ENCODE measurements around the gene ZCCHC24.
"Not testable (repeated sequence)": the region's sequence is repeated elsewhere in the genome, so short reads cannot be mapped to it uniquely, and the experiment has no call there.

The ZCCHC24 gene

DNA sequence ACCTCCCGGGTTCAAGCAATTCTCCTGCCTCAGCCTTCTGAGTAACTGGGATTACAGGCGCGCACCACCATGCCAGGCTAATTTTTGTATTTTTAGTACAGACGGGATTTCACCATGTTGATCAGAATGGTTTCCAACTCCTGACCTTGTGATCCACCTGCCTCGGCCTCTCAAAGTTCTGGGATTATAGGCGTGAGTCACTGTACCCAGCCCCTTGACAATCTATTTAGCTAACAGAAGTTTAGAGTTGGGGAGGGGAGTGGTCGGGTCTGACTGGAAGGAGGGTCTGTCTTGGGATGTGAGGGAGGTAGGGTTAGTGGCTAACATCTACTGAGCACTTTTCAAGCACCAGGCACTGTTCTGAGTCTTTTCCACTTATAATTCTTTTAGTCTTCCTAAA lies 27.0 kb upstream of the ZCCHC24 start:
- DNase-seq (ENCODE audit: low read depth in 2 of 2), result no peak

DNA sequence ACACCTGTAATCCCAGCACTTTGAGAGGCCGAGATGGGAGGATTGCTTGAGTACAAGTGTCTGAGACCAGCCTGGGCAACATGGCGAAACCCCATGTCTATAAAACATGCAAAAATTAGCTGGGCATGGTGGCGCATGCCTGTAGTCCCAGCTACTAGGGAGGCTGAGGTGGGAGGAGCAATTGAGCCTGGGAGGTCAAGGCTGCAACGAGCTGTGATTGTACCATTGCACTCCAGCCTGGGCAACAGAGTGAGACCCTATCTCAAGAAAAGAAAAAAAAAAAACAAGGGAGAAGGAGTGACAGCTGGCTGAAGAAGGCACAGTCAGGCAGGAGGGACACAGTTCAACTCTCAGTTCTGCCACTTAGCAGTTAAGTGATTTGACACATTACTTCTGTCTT lies 26.4 kb upstream of the ZCCHC24 start:
- DNase-seq (ENCODE audit: low read depth in 2 of 2), result no peak

DNA sequence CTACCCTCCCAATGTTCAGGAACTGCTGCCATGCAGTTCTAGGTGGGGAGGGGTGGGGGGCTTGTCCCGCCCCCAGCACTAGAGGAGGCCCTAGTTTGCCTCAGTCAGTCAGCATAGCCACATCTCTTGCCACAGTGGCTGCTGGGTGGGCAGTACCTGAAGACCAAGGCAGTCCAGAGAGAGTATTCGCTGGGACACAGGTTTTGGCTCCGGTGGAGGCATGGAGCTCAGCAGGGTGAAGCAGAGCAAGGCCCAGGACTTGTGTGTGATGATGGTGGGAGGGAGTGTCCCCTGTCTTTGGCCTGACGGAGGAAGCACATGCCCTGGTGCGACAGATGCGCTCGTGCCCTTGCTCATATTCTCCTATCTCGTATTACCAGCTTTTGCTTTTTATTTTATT lies 24.7 kb upstream of the ZCCHC24 start:
- DNase-seq (ENCODE audit: low read depth in 2 of 2), result no peak

DNA sequence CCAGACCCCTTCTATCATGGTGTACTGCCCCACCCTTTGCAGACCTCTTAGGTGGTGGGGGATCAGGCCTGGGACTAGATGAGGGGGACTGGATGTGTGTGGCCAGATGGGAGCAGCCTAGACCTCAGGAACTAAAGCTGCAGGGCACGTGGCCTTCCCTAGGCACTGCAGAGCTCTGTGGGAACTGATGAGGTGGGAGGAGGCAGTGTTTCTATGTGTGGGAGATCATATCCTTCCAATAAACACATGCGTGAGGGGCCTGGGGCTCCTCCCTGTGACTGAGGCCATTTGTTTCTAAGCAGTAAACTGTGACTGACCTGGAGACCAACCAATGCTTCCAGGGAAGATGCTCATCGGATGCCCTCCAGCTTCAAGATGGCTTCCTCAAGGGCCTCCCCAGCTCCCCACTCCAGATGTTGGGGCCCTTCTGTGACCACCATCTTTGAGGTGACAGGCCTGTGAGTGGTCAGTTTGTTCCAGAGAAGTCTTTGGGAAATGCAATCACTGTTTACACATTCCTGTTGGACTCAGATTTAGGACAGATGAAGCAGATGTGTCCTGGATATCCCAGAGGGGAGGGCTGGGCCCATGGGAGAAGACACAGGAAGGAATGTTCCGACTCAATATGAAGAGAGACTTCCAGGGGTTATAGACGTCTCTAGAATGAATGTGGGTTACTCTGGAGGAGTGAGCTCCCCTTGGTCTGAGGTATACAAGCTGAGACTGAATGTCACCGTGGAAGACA lies 23.6 kb upstream of the ZCCHC24 start:
- DNase-seq (ENCODE audit: low read depth in 2 of 2), result no peak

DNA sequence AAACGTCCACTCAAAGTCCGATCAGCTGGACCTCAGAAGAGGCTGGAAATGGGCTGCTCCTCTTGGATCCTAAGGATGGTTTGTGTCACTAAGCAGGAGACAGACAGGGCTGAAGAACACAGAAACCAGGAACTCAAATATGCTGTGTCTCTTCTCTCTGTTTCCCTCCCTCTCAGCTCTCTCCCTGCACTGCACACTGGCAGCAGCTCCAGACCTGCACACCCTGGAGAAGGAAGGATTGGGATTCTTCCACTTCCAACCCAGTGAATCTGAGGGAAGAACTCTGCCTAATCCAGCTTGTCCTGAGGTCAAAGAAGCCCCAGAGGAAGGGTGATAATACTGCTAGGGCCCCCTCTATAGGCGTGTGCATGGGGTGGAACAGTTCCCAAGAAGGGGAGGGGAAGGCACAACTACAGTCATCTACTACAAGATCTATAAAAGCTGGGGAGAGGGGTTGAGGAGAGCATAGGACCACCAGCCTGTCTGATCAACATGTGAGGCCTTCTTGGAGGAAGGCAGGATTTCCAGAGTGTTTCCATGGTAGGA lies 22.7 kb upstream of the ZCCHC24 start:
- no peak for DNase-seq (ENCODE audit: low read depth in 2 of 2)

DNA sequence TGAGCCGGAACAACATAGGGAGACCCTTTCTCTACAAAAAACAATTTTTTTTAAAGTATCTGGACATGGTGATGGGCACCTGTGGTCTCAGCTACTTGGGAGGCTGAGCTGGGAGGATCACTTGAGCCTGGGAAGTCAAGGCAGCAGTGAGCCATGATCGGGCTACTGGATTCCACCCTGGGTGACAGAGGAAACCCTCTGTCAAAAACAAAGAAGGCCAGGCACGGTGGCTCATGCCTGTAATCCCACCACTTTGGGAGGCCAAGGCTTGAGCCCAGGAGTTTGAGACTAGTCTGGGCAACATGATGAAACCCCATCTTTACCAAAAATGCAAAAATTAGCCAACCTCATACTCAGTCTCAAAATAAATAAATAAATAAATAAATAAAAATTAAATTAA lies 19.9 kb upstream of the ZCCHC24 start:
- no peak for DNase-seq (ENCODE audit: low read depth in 2 of 2)

DNA sequence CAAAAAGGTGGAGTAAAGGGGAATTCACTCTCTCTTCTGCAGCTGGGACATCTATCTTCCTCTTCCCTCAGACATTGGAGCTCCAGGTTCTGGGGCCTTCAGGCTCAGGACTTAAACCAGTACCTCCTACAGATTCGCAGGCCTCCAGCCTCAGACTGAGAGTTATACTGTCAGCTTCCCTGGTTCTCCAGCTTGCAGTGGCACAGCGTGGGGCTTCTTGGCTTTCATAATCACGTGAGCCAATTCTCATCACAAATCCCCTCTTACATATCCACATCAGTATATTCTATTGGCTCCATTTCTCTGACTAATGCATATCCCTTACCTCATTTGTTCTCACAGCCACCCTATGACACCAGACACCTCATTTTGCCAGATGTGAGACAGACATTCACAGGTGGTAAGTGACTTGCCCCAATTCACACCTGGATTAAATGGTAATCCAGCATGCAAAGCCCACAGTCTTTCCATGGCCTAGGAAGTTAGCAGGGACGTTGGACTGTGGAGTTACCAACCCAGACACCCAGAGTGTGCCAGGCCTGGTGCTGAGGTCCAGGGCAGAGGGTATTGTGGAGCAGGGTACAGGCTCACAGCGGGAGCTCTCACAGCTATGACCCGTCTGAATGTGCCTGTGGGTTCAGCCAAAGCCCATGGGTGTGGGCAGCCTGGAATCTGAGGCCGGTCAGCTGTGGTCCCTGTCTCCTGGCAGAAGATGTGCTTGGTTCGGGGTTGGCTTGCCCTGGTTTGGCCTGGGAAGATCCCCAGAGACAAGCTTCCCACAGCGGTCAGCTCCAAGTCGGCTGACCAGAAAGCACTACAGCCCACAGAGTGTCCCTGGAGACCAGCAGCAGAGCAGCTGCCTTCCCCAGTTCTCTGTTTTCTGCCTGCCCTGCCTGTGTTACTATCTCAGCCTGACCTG lies 18.4 kb upstream of the ZCCHC24 start:
- DNase-seq (ENCODE audit: low read depth in 2 of 2), result no peak

DNA sequence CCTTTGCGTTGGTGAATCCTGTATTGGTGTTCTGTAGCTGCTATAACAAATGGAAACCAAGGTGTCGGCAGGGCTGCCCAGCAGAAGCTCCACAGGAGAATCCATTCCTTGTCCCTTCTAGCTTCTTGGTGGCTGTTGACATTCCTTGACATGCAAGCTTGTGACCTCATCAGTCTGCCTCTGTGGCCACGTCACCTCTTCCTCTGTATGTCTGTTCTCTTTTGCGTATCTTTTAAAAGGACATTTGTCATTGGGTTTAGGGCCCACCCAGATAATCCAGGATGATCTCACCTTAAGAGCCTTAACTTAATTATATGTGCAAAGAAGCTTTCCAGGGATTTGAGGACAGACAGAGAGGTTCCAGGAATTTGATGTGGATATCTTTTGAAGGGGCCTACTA lies 15.3 kb upstream of the ZCCHC24 start:
- DNase-seq (ENCODE audit: low read depth in 2 of 2), result no peak

DNA sequence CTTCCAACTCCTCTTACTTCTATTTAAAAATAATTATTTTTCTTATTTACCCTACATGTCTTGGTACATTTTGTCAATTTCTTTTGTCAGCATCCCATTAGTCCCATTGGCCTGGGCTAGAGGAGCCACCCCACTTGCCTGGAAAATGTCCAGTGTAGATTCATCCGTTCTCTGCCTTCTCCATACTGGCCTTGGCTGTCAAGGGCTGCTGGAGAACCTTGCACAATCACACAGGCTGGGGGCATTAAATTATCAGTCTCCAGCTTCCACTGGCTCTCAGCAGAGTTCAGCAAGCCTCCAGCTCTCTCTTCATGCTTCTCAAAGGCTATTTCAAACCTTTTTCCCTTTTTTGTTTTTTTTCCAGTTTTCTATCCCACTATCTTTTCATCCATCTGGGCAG lies 13.8 kb upstream of the ZCCHC24 start:
- no peak for DNase-seq (ENCODE audit: low read depth in 2 of 2)

DNA sequence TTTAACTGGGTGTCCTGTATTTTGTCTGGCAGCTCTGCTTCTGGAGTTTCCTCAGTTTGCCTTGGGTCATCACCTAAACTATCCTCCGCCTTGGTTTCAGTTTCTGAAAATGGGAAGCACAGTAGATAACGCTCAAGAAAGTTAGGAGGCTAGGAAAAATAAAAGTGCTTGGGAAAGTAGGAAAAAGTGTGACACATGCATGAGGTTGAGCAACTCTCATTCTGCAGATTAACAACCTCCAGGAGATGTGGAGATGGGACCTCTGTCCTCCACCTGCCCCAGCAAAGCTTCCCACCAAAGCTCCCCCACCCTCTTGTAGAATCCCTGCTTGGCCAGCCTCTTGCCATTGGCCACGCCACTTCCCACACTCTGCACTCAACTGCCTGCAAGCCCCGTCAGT lies 13.1 kb upstream of the ZCCHC24 start:
- no peak for DNase-seq (ENCODE audit: low read depth in 2 of 2)

DNA sequence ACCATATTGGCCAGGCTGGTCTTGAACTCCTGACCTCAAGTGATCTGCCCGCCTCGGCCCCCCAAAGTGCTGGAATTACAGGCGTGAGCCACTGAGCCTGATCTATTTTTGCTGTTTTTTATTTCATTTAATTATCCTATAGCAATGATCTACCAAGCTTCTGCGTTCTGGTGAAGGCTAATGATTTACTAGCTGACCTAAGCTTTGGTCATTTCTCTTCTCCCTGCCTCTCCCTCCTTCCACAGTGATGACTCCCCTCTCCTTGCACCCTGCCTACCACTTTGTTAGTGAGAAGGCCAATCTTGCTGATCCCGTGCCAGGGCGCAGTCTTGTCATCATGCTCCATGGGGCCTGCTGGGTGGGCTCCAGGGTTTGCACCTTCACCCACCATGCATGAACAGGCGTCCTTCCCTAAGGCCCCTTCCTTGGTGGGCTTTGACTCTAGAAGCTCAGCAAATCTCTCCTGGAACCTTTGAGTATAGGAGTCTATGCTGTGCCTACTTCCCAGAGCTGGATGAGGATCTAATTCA lies 11.9 kb upstream of the ZCCHC24 start:
- no peak for DNase-seq (ENCODE audit: low read depth in 2 of 2)

DNA sequence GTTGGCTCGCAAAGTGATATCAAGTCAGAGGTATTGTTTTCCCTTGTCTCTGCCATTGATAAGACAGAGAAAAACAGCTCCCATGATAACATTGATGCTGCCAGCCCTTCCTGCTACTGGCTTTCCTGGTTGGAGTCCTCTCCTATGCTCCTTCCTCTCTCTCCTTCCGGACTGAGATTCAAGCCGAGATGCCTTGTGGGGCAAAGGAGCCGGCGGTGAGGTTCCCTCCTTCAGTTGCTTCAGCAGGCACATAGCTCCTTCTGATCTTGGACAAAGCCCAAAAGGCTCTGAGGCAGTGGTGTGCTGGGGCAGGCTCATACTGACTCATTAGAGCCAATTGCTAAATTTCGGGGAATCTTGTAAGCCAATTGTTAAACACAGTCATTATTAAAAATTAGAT lies 8.8 kb upstream of the ZCCHC24 start:
- DNase-seq (ENCODE audit: low read depth in 2 of 2), result no peak

DNA sequence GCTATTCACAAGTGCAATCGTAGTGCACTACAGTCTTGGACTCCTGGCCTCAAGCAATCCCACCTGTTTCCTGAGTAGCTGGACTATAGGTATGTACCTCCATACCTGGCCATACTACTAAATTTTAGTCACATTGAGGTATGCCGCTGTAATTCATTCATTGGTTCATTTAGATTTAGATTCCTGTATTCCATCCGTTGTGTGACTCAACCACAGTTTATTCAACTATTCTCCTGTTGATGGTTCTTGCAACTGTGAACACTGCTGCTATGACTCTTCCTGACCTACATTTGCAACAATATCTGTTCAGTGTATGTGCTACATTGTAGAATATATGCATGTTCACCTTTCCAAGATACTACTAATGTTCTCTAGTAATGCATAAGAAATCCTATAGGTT lies 8.0 kb upstream of the ZCCHC24 start:
- DNase-seq (ENCODE audit: low read depth in 2 of 2), result no peak

DNA sequence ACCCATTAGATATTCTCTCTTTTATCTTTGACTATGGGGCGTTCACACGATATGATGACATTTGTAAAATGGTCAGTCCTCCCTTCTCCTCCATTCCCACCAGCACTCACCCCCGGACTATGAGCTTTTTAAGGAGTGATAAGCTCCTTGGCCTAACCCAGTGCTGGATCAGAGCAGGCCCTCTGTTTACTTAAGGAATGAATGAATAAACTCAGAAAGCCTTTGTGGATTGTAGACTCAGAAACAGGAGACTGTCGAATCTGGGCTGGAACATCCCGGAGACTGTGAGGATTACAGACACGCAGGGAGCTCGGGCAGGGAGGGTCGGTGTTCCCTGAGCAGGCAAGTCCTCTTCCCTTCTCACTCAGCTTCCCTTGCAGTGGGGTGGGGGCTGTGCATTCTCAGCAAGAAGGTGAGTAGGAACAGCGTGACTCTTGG lies 6.8 kb upstream of the ZCCHC24 start:
- DNase-seq (ENCODE audit: low read depth in 2 of 2), result no peak

DNA sequence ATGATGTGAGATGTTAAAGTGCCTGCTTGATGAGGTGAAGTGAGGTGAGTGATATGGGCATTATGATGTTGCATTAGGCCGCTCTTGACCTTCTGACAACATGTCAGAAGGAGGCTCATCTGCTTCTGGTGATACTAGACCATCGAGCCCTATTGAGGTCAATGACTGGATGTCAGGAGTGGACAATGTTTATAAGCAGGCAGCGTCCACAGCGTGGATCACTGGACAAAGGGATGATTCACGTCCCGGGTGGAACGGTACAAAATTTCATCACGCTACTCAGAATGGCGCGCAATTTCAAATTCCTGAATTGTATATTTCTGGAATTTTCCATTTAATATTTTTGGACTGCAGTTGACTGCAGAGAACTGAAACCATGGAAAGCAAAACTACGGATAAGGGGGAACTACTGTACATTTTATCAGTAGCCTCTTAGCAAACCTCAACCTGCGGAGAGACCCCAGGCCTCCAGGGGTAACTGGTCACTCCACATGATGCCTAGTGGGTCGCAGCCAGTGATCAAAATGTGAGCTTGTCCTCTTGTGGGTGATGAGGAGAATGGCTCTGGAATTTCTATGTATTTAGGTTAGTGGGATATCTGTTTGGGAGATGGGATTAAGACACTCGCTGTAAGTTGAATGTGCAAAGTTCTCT lies 5.7 kb upstream of the ZCCHC24 start:
- DNase-seq (ENCODE audit: low read depth in 2 of 2), result no peak

DNA sequence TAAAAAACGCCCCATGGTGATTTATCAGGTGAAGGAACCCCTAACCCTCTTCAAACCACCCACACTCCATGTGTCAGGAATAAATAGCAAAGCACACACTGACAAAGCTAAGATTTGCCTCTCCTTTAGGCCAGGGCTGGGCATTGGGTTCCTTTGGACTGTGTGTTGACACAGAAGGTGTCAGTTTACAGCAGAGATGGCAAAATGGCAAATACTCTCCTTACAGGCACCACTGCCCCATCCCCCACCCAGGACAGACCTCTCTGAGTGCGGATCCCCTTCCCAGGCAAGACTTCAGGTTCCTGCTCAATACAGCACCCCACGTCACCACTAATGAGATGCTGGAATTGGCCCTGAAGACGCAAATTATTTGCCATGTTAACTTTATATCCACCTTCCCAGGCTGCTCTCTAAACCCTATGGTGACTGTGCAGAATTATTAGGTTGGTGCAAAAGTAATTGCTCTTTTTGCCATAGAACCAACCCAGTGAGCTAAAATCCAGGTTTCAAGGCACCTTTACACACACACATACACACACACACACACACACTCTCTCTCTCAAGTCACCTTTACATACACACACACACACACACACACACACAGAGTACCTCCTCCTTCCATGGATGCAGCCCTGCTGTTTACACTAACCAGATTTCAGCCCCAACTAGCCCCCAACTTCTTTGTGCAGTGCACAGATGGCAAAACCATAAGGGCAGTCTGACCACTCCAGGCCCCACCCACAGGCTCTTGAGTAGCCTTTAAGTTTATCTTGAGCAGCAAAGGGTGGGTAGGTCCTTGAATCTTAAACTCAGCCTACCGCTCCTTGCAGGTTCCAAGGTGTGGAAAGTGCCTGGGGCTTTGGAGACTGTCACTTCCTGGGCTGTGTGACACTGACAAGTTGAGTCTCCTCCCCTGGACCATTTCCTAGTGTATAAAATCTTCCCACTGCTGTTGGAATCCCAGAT lies 4.0 kb upstream of the ZCCHC24 start:
- no peak for DNase-seq (ENCODE audit: low read depth in 2 of 2)

DNA sequence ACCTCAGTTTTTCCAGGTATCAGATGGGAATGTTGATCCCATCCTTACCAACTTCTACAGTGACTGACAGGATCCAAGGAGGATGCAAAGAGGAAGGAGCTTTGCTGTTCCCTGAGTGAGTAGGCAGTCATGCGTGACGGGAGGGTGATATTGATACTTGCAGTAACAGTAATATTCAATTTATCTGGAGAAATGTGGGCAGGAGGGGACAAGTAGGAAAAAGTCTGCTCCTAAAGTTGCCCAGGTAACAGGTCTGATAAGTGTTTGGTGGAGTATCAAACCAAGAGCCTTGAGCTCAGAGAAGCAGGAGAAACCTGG lies 3.3 kb upstream of the ZCCHC24 start:
- DNase-seq (ENCODE audit: low read depth in 2 of 2), result no peak

DNA sequence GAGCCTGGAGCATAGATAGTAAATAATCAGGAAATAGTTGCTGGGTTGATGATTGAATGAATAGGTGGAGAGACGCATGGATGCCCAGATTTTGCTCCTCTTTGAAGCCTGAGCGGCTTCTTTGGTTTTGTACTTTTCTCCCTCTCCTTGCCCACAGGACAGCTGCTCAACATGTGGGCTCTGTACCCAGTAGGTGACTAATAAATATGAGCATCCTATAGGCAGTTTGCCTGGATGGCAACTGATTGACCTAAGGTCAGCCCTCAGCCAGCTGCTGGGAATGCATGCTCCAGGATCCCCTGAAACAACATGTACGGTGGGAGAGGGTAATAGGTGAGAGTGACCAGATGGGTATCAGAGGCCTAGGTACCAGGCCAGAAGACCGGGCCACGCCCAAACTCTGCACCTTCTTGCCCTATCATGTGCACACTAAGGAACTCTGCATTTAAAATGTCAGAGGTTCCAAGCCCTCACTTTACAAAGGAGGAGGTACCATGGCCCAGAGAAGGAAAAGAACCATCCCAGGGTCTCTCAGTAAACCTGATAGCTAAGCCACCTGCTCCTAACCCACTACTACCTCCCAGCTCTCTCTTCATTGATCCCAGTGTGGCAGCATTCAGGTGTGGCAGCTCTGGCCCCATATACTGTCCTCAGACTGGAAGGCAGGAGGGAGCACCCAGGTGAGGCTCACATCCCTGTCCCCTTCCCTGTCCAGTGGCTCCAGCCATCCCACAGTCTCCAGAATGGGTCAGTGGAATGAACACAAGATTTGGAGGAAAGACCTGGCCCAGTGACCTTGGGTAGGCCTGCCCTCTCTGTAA lies 2.7 kb upstream of the ZCCHC24 start:
- no peak for DNase-seq (ENCODE audit: low read depth in 2 of 2)

DNA sequence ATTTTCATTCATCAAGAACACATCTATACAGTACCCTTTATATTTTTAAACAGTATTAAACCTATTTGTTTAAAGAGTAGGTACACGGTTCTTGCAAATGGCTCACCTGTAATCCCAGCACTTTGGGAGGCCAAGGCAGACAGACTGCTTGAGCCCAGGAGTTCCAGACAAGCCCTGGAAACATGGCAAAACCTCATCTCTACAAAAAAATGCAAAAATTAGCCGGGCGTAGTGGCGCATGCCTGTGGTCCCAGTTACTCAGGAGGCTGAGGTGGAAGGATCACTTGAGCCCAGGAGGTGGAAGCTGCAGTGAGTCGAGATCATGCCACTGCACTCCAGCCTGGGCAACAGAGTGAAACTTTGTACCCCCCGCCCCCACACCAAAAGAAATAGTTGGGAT lies 1.8 kb upstream of the ZCCHC24 start:
- not testable (repeated sequence) for DNase-seq (ENCODE audit: low read depth in 2 of 2)

DNA sequence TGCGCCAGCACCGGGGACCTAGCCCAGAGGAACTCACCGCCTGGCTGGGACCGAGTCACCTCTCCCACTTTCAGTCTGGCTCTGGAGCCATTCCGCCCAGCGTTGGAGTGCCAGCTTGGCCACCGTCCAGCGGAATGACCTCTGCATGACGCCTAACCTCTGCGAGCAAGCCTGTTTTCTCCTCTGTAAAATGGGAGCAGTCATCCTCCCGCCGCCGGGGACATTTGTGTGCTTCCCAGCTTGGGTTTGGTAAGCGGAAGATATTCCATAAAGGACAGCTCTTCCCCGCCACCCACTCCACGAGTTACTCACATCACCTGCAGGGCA lies 1.3 kb upstream of the ZCCHC24 start:
- DNase-seq (ENCODE audit: low read depth in 2 of 2), result no peak

Data from stimulated activated CD4-positive, alpha-beta T cell treated with anti-CD3 and anti-CD28 coated beads, Interleukin-12 subunit alpha, Interleukin-12 subunit beta, amount 100 ng/mL, for 24 hours (primary cell).